HFF-Myc (cell line): ENCODE measurements around the gene CYB5B.
"Not testable (repeated sequence)": the region's sequence is repeated elsewhere in the genome, so short reads cannot be mapped to it uniquely, and the experiment has no call there.

Experiments used
- DNase-seq: peaks from one replicate; pipeline ENCODE4 v3.0.0-alpha.2; 2011; ENCODE audit warnings: low read depth; ENCODE audit errors: extremely low read depth
- H3K4me3 ChIP-seq: replicated peaks from 2 replicates; pipeline ENCODE4 v1.5.1; 2011; ENCODE audit warnings: low read depth, mild to moderate bottlenecking, control low read depth, low read length
- TF ChIP-seq, protein P1 (sequence below): IDR thresholded peaks from 2 replicates; pipeline ENCODE4 v1.5.1; 2012; ENCODE audit warnings: mild to moderate bottlenecking, low read depth, low read length, control low read depth; ENCODE audit errors: missing control alignments

Gene CYB5B

DNA sequence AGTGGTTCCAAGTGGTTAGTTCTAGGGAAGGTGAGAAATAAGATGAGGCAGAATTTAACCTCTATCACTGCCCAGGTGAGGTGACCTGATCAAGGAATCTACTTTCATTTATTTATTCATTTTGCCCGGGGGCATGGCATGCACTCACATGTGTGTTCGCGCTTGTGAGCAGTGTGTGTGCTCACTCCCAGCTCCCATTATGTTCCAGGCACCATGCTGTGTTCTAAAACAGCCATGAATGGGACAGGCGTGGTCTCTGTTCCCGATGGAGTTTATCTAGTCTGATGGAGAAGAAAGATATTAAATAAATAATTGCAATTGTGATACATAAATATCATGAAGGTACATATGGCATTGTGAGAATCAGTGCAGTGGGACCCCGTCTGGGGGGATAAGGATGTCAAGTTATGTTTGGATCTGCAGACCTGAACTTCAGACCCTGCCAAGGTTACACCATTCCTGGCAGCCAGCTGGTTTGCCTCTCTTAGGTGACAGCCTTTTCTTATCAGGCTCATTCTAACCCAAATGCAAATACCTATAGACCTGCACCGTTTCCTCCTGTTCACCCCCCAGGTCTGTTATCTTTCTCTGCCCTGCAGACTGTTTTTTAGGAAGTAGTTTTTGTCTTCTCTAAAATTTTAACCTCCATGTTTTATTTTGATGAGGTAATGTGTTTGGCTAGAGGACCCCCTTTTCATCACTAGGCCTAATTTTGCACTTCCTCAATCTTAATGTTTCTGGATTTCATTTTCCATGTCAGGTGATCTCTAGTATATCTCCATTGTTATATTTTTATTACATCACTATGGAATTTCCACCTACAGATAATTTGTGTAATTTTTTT is 11.8 kb downstream of the CYB5B start:
- no peak for DNase-seq
- no peak overlapping the region for H3K4me3 ChIP-seq
- TF ChIP-seq, protein P1, sequence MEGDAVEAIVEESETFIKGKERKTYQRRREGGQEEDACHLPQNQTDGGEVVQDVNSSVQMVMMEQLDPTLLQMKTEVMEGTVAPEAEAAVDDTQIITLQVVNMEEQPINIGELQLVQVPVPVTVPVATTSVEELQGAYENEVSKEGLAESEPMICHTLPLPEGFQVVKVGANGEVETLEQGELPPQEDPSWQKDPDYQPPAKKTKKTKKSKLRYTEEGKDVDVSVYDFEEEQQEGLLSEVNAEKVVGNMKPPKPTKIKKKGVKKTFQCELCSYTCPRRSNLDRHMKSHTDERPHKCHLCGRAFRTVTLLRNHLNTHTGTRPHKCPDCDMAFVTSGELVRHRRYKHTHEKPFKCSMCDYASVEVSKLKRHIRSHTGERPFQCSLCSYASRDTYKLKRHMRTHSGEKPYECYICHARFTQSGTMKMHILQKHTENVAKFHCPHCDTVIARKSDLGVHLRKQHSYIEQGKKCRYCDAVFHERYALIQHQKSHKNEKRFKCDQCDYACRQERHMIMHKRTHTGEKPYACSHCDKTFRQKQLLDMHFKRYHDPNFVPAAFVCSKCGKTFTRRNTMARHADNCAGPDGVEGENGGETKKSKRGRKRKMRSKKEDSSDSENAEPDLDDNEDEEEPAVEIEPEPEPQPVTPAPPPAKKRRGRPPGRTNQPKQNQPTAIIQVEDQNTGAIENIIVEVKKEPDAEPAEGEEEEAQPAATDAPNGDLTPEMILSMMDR: no peak

DNA sequence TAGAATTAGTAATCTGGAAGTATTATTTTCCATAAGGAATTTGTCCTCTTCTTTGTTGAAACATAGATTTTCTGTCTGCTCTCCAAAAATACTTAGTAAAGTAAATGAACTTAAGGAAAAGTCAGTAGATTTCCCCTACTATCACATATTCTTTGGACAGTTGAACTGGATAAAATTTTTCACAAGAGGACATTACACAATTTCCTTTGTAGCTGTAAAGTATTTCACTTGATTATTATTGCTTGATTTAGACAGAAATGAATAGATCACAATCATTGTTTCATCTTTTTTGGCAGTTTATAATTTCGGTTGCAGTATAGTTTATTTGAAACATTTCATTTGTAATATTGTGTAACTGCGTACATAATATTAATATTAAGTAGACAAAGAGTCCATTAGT is 12.5 kb downstream of the CYB5B start:
- TF ChIP-seq, protein P1: no peak
- DNase-seq: no peak
- H3K4me3 ChIP-seq: no peak overlapping the region

DNA sequence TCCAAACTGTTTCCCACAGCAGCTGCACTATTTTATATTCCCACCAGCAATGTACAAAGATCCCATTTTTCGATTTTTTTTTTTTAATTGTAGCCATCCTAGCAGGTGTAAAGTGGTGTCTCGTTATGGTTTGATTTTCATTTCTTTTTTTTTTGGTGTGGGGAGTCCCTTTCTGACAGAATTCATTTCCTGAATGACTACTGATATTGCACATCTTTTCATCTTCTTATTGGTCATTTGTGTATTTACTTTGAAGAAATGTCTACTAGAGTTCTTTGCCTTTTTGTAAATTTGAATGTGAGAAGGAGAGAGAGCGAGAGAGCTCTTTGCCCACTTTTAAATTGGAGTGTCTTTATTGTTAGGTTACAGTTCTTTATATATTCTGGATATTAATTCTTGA is 14.0 kb downstream of the CYB5B start:
- TF ChIP-seq, protein P1: no peak
- no peak overlapping the region for H3K4me3 ChIP-seq
- no peak for DNase-seq

DNA sequence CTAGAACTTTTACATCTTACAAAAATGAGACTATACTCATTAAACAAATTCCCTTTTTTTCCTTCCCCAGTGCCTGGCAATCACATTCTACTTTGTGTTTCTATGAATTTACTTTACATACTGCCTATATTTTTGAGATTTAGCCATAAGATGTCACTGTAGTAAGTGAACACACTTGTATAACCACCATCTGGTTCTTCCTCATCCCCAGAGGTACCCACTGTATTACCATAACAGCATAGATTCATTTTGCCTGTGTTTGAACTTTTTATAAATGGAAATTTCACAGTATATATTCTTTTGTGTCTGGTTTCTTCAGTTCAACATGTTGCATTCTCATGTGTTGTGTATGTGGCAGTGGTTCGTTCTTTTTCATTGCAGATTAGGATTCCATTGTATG is 15.8 kb downstream of the CYB5B start:
- no peak overlapping the region for H3K4me3 ChIP-seq
- TF ChIP-seq, protein P1: no peak
- DNase-seq: no peak

DNA sequence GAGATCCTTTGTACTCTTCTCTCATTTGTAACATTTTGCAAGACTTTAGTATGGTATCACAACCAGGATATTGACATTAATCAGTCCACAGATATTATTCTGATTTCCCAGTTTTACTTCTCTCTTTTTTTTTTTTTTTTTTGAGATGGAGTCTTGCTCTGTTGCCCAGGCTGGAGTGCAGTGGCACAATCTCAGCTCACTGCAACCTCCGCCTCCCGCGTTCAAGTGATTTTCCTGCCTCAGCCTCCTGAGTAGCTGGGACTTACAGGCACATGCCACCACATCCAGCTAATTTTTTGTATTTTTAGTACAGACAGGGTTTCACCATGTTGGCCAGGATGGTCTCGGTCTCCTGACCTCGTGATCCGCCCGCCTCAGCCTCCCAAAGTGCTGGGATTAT is 16.6 kb downstream of the CYB5B start:
- not testable (repeated sequence) for DNase-seq, H3K4me3 ChIP-seq

DNA sequence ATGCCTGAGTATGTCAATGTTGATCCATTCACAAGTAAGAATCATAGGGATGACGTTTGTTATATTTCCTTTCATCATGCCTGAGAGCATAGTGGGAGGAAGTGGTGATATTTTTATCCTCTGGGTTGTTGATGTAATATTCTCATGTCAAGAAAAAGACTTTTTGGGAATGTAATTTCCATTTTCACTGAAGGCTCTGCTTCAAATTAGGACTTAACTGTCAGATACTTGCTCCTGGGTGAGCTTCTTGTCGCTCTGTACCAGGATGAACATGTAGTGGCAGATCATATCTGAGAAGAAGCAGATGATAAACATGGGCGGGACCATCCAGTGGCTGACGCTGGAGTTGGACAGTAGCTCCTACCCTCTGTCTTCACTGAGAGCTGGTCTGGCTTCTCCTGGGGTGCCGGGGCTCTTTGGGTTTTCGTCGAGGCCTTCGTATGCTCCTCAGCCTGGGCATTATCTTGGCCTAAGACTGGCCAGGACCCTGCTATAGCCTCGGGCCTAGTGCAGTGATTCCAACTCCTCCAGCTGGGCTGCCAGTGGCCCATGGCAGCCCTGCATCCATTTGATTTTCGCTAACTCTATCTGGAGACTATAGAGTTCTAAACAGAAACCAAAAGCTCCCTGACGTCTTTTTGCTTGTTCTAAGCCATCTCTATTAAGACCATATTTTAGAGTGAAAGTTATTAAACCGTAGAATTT is 19.7 kb downstream of the CYB5B start:
- DNase-seq: no peak
- TF ChIP-seq, protein P1: no peak
- peak overlapping the region; percentile 28 for H3K4me3 ChIP-seq

DNA sequence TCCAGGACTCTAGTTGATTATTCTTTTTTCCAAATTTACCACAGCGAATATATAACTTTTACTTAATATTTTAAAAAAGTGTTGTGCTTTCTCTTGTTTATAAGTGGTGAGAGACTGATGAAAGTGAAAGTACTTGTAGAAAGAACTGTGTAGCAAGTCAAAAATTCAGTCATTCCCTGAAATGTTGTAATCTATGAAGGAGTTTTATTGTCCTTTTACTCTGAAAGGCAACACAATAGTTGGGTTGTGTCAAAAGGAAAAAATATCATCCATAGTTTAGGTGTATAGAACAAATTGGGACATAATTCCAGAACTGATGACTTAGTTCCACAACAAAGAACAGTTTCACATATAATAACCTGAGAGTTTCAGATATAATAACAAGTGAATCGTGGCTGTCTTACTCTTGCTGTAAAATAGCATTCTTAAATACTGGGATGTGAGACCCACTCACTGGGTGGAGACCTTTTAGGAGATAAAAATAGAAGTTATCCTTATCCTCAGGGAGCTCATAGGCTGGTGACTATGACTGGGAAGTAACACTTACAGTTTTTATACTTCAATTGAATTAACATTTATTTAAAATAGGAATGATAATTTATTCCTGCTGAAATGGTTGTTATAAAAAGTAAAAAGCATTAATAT is 20.6 kb downstream of the CYB5B start:
- TF ChIP-seq, protein P1: no peak
- no peak for DNase-seq

More for the DNA sequence above, 20.6 kb downstream of the CYB5B start:
- H3K4me3 ChIP-seq: no peak overlapping the region; the same call in 1 of the 2 replicates
